ENCODE measurements around the gene VLDLR. TPM values are rescaled to one million over a fixed set of nuclear protein-coding genes. Genes with fewer than 3 reads are reported as not detected.
A peak's percentile ranks its signal among the peaks of the same experiment; 100 is the strongest.

VLDLR gene
- total and polyA plus RNA-seq, 8 donors, result 19.8 to 32.7 (median 25.9) TPM

- Histone ChIP-seq H3K27ac (no peak overlapping the region), H3K36me3 (no peaks in the 10 kb centered on the region), H3K9me3 (no peaks in the 10 kb centered on the region), H3K27me3 (no peaks in the 10 kb centered on the region), H3K4me1 (no peaks in the 10 kb centered on the region), H3K4me3 (no peak overlapping the region)
- ATAC-seq (no peak), DNase-seq (no peak)
- TF ChIP-seq CTCF (IDR thresholded peaks at IDR 0.05), result no peak
- intact Hi-C loops (cut with DNase I), result no loop called here
Measured at GRCh38 chr9:2600307-2600706, 21.3 kb upstream of the VLDLR start.

DNA sequence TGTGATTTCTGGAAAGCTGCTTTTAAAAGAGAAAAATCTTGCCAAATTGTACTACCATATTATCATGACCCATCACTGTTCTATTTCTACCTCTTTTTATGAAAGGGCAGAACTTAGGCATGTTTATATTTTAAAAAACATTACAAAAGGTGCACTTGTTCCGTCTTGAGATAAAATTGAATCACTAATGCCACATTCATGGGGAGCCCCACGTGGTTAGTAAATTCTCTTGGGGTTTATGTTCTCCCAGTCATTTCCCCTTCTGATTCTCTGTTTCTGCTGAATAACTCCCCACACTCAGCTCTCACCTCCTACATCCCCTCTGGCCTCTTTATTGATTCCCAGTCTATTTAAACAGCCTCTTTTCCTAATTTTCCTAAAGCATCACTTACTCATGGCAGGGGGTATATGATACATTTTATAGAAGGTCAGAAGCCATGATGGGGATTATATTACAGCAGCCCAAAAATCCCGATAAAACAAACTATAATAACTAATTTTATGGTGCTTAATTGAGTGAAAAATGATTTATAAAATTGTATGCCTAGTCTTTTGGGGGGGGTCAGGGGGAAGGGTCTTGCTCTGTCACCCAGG is 19.7 kb upstream of the VLDLR start:
- H3K4me3 ChIP-seq, result no peak overlapping the region
- no peak for TF ChIP-seq CTCF (IDR thresholded peaks at IDR 0.05)

GRCh38 chr9:2602704-2603116 is 18.9 kb upstream of the VLDLR start:
- ATAC-seq (no peak), DNase-seq (peak in 1 of 4 donors; percentile 28)
- H3K27ac ChIP-seq, result no peak overlapping the region
- H3K4me3 ChIP-seq, result no peak overlapping the region
- no peak for TF ChIP-seq CTCF (IDR thresholded peaks at IDR 0.05)
- H3K27me3 ChIP-seq, result no peaks in the 10 kb centered on the region
- no peaks in the 10 kb centered on the region for H3K4me1 ChIP-seq
- H3K36me3 ChIP-seq, result no peaks in the 10 kb centered on the region
- intact Hi-C loops (cut with DNase I), result no loop called here
- H3K9me3 ChIP-seq, result no peaks in the 10 kb centered on the region

More for the DNA sequence above, 19.7 kb upstream of the VLDLR start:
- no peak for ATAC-seq
- H3K9me3 ChIP-seq, result no peaks in the 10 kb centered on the region
- DNase-seq, result no peak
- H3K36me3 ChIP-seq, result no peaks in the 10 kb centered on the region
- no peaks in the 10 kb centered on the region for H3K27me3 ChIP-seq
- intact Hi-C loops (cut with DNase I), result no loop called here
- H3K4me1 ChIP-seq, result no peaks in the 10 kb centered on the region
- no peak overlapping the region for H3K27ac ChIP-seq

DNA sequence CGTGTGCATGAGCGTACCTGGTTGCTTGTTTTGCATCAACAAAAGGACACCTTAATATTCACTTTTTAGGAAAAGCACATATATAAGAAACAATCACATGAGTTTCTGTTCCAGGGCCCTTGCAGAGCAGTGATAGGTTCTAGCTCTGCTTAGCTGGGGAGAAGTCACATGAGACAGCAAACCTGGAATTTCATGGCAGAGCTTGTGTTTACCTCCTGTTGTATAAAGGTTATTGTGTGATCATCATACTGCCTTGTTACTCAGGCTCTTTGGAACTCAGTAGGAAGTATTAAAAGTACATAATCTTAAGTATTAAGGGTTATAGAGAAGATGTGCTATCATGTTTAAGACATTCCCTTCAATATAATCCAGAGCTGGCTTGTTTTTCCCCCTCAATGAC is 18.0 kb upstream of the VLDLR start:
- H3K9me3 ChIP-seq, result no peaks in the 10 kb centered on the region

DNA sequence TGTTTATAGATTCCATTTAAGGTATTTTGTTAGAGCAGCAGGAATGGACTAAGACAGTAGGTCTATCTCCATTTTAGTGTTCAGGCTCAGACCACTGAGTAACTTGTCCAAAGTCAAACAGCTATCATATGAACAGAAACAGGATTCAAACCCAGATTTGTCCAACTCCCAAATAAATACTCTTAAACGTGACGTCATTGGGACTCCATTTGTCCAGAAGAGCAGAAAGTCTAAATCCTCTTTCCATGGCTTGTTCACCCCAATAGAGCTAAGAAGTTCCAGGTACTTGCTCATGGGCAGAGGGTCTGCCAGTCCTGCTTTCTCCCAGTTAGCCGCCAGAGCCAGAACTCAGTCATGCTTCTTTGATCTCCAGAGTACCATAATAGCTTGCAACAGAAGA is 16.3 kb upstream of the VLDLR start:
- ATAC-seq (no peak), DNase-seq (no peak)
- no peaks in the 10 kb centered on the region for H3K4me1 ChIP-seq
- H3K27ac ChIP-seq, result no peak overlapping the region
- intact Hi-C loops (cut with DNase I), result no loop called here
- no peaks in the 10 kb centered on the region for H3K27me3 ChIP-seq
- H3K9me3 ChIP-seq, result no peaks in the 10 kb centered on the region
- no peak overlapping the region for H3K4me3 ChIP-seq
- no peak for TF ChIP-seq CTCF (IDR thresholded peaks at IDR 0.05)
- H3K36me3 ChIP-seq, result no peaks in the 10 kb centered on the region

More for the DNA sequence above, 18.0 kb upstream of the VLDLR start:
- intact Hi-C loops (cut with DNase I), result no loop called here
- DNase-seq (no peak), ATAC-seq (no peak)
- Histone ChIP-seq H3K27me3 (no peaks in the 10 kb centered on the region), H3K36me3 (no peaks in the 10 kb centered on the region), H3K4me1 (no peaks in the 10 kb centered on the region), H3K4me3 (no peak overlapping the region), H3K27ac (no peak overlapping the region)
- TF ChIP-seq CTCF (IDR thresholded peaks at IDR 0.05), result no peak
